Measurements from ENCODE around the gene FKRP.
A peak's percentile ranks its signal among the peaks of the same experiment; 100 is the strongest.

The FKRP gene

GRCh38 chr19:46730595-46730994, 15.3 kb upstream of the FKRP start:
- peaks cover 3 to 86% (median 56%) of the 10 kb centered on the region in 4 experiments for H3K36me3 ChIP-seq (ENCODE audit: control insufficient read depth in 4 of 4, insufficient read depth in 4 of 4, low read length in 3 of 4)
- ChIA-PET POLR2A (interaction anchor here (0.5 to 1.7 kb wide), 7 partner anchors 11 to 1263 kb away, joined by 3 to 6 read pairs (median 4); partner anchors contain the start of genes FKRP and FOSB), CTCF (interaction anchor here (1.0 to 15.9 kb wide), 10 partner anchors 9 to 113 kb away, joined by 3 to 356 read pairs (median 3); partner anchors contain the start of gene PRKD2)
- peaks cover 5 to 63% (median 46%) of the 10 kb centered on the region in 4 experiments for H3K4me1 ChIP-seq (ENCODE audit: control extremely low read depth in 1 of 4, control insufficient read depth in 4 of 4, insufficient read depth in 4 of 4, low read length in 3 of 4)
- WGBS (ENCODE audit: insufficient coverage): 91% methylated on average over 14 of the region's 14 CpGs
- no peak overlapping the region for H3K27ac ChIP-seq (ENCODE audit: insufficient read depth in 1 of 2, low read depth in 1 of 2, low read length in 2 of 2, poor library complexity in 1 of 2, severe bottlenecking in 2 of 2)
- no peaks in the 10 kb centered on the region for H3K9me3 ChIP-seq (ENCODE audit: control extremely low read depth in 1 of 5, control insufficient read depth in 4 of 5, insufficient read depth in 2 of 5, low read depth in 1 of 5, low read length in 4 of 5)
- no peaks in the 10 kb centered on the region for H3K27me3 ChIP-seq (replicated peaks in 2 of 5; ENCODE audit: control insufficient read depth in 4 of 5, insufficient read depth in 5 of 5, low read length in 4 of 5)
- H3K4me3 ChIP-seq (ENCODE audit: control insufficient read depth in 1 of 7, extremely low read depth in 1 of 7, insufficient read depth in 4 of 7, low read depth in 2 of 7, low read length in 6 of 7): peak overlapping the region in 3 of 7 experiments; percentile 9 to 61 (median 56)
- DNase-seq: no peak

- peak; percentile 82 to 93 (median 92) for DNase-seq
- ChIA-PET POLR2A (interaction anchor here (0.5 to 1.7 kb wide), 10 partner anchors 11 to 440 kb away, joined by 3 to 6 read pairs (median 4); partner anchors contain the start of genes FKRP and PRKD2), CTCF (interaction anchor here (1.0 to 15.9 kb wide), 10 partner anchors 9 to 43 kb away, joined by 3 to 356 read pairs (median 4); partner anchors contain the start of gene PRKD2)
- Histone ChIP-seq H3K27me3 (replicated peaks in 2 of 5; ENCODE audit: control insufficient read depth in 4 of 5, insufficient read depth in 5 of 5, low read length in 4 of 5) (no peaks in the 10 kb centered on the region), H3K4me3 (ENCODE audit: control insufficient read depth in 1 of 7, extremely low read depth in 1 of 7, insufficient read depth in 4 of 7, low read depth in 2 of 7, low read length in 6 of 7) (peak overlapping the region in 3 of 7 experiments; percentile 26 to 61 (median 56)), H3K27ac (ENCODE audit: insufficient read depth in 1 of 2, low read depth in 1 of 2, low read length in 2 of 2, poor library complexity in 1 of 2, severe bottlenecking in 2 of 2) (no peak overlapping the region), H3K36me3 (ENCODE audit: control insufficient read depth in 4 of 4, insufficient read depth in 4 of 4, low read length in 3 of 4) (peaks cover 3 to 81% (median 52%) of the 10 kb centered on the region in 4 experiments), H3K4me1 (ENCODE audit: control extremely low read depth in 1 of 4, control insufficient read depth in 4 of 4, insufficient read depth in 4 of 4, low read length in 3 of 4) (peaks cover 5 to 63% (median 46%) of the 10 kb centered on the region in 4 experiments), H3K9me3 (ENCODE audit: control extremely low read depth in 1 of 5, control insufficient read depth in 4 of 5, insufficient read depth in 2 of 5, low read depth in 1 of 5, low read length in 4 of 5) (no peaks in the 10 kb centered on the region)
- 4% methylated on average over 13 of the region's 14 CpGs for WGBS (ENCODE audit: insufficient coverage)
Measured at GRCh38 chr19:46731007-46731501, 14.8 kb upstream of the FKRP start.

DNA sequence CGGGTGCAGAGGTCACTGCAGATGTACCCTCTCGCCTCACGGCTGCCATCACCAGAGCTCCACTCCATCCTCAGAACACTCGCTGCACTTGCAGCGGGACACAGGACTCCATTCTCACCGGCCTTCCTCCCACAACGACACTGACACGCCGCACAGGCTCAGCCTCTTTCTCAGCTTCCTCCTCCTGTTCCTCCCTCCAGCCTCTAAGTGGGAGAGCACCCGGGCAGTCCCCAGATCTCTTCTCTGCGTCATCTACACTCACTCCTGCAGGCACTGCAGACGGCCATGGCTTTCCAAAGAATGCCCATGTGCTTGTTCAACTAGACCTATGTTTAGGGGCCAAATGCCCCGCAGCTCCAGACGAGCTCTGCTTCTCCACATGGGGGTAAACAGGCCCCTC, 14.3 kb upstream of the FKRP start:
- H3K36me3 ChIP-seq (ENCODE audit: control insufficient read depth in 4 of 4, insufficient read depth in 4 of 4, low read length in 3 of 4): peaks cover 3 to 78% (median 50%) of the 10 kb centered on the region in 4 experiments
- no peaks in the 10 kb centered on the region for H3K9me3 ChIP-seq (ENCODE audit: control extremely low read depth in 1 of 5, control insufficient read depth in 4 of 5, insufficient read depth in 2 of 5, low read depth in 1 of 5, low read length in 4 of 5)
- no peak overlapping the region for H3K27ac ChIP-seq (ENCODE audit: insufficient read depth in 1 of 2, low read depth in 1 of 2, low read length in 2 of 2, poor library complexity in 1 of 2, severe bottlenecking in 2 of 2)
- ChIA-PET POLR2A (interaction anchor here (0.5 to 1.6 kb wide), 7 partner anchors 10 to 439 kb away, joined by 3 to 5 read pairs (median 3); partner anchors contain the start of gene PRKD2), CTCF (interaction anchor here (1.0 to 15.9 kb wide), 6 partner anchors 10 to 43 kb away, joined by 3 to 356 read pairs (median 6); partner anchors contain the start of gene PRKD2)
- 21% methylated on average over 9 of the region's 14 CpGs for WGBS (ENCODE audit: insufficient coverage)
- no peaks in the 10 kb centered on the region for H3K27me3 ChIP-seq (replicated peaks in 2 of 5; ENCODE audit: control insufficient read depth in 4 of 5, insufficient read depth in 5 of 5, low read length in 4 of 5)
- DNase-seq: no peak
- H3K4me1 ChIP-seq (ENCODE audit: control extremely low read depth in 1 of 4, control insufficient read depth in 4 of 4, insufficient read depth in 4 of 4, low read length in 3 of 4): peaks cover 5 to 63% (median 46%) of the 10 kb centered on the region in 4 experiments
- H3K4me3 ChIP-seq (ENCODE audit: control insufficient read depth in 1 of 7, extremely low read depth in 1 of 7, insufficient read depth in 4 of 7, low read depth in 2 of 7, low read length in 6 of 7): peak overlapping the region in 3 of 7 experiments; percentile 26 to 61 (median 56)

DNA sequence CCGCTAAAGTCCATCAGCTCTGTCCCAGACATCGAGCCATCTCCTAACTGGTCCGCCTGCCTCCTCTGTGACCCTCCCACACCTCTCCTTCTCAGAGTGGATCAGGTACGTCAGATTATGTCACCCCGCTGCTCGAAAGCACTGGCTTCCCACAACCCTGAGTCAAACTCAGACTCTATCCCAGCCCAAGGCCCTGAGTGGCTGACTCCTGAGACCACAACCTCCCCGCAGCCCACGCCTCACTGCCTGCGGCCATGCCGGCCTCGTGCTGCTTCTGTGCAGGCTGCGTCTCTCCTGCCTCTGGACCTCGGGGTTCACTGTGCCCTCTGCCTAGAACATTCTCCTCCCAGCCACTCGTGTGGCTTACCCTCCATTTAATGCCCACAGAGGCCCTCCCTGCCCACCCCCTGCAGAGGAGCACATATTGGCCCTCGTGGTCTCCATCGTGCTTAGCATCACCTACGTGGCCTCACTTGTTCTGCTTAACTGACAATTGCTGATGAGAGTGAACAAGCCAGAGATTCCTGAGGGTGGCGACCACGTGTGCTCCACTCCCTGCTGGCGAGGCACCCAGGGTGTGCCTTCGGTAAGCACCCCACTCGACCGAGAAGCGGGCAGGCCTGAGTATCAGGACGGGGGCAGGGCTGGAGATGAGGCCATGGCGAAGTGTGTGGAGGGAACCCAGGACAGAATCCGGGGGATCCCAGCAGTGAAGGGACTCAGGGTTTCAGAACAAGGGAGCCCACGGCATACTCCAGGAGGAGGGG, 13.5 kb upstream of the FKRP start:
- peaks cover 5 to 63% (median 46%) of the 10 kb centered on the region in 4 experiments for H3K4me1 ChIP-seq (ENCODE audit: control extremely low read depth in 1 of 4, control insufficient read depth in 4 of 4, insufficient read depth in 4 of 4, low read length in 3 of 4)
- H3K27ac ChIP-seq (ENCODE audit: insufficient read depth in 1 of 2, low read depth in 1 of 2, low read length in 2 of 2, poor library complexity in 1 of 2, severe bottlenecking in 2 of 2): no peak overlapping the region
- 94% methylated on average over 28 of the region's 28 CpGs for WGBS (ENCODE audit: insufficient coverage)
- ChIA-PET POLR2A (interaction anchor here (1.6 kb wide), 1 partner anchor 14 kb away, joined by 5 read pairs; no protein-coding TSS in a partner anchor), CTCF (interaction anchor here (1.0 to 15.9 kb wide), 6 partner anchors 18 to 170 kb away, joined by 3 to 356 read pairs (median 4); partner anchors contain the start of gene PRKD2)
- peaks cover 3 to 78% (median 49%) of the 10 kb centered on the region in 4 experiments for H3K36me3 ChIP-seq (ENCODE audit: control insufficient read depth in 4 of 4, insufficient read depth in 4 of 4, low read length in 3 of 4)
- no peaks in the 10 kb centered on the region for H3K27me3 ChIP-seq (replicated peaks in 2 of 5; ENCODE audit: control insufficient read depth in 4 of 5, insufficient read depth in 5 of 5, low read length in 4 of 5)
- peak overlapping the region in 1 of 7 experiments; percentile 56 for H3K4me3 ChIP-seq (ENCODE audit: control insufficient read depth in 1 of 7, extremely low read depth in 1 of 7, insufficient read depth in 4 of 7, low read depth in 2 of 7, low read length in 6 of 7)
- no peak for DNase-seq
- no peaks in the 10 kb centered on the region for H3K9me3 ChIP-seq (ENCODE audit: control extremely low read depth in 1 of 5, control insufficient read depth in 4 of 5, insufficient read depth in 2 of 5, low read depth in 1 of 5, low read length in 4 of 5)

DNA sequence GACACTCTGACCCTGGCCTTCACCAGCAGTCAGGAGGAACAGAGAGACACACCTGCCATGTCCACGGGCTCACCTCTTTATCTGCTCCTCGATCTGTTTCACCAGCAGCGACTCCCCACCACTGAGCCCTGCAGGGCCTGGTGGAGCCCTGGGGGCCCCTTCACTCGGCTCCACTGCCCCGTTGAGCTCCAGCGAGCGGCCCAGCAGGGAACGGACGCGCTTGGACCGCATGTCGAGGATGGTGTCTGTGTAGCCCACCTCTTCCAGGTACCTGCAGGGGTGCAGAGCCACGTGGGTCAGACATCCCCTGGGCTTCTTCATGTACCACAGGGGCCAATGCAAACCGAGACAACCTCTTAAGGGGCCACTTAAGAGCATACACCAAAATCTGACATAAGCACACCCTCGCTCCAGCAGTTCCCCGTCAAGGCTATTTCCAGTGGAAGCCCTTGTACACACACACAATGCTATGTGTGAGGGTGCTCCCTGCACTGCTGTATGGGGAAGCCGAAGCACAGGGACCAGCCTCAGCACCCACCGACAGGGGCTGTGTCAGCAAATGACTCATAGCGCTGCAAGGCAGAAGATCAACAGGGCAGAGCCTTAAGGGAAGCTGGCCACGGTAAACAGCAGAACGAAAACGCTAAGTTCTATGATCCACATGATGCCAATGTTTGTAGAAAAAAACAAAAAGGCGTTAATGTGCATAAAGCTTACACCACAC, 12.7 kb upstream of the FKRP start:
- peaks cover 3 to 78% (median 50%) of the 10 kb centered on the region in 4 experiments for H3K36me3 ChIP-seq (ENCODE audit: control insufficient read depth in 4 of 4, insufficient read depth in 4 of 4, low read length in 3 of 4)
- no peak for DNase-seq
- no peak overlapping the region for H3K4me3 ChIP-seq (ENCODE audit: control insufficient read depth in 1 of 7, extremely low read depth in 1 of 7, insufficient read depth in 4 of 7, low read depth in 2 of 7, low read length in 6 of 7)
- H3K27ac ChIP-seq (ENCODE audit: insufficient read depth in 1 of 2, low read depth in 1 of 2, low read length in 2 of 2, poor library complexity in 1 of 2, severe bottlenecking in 2 of 2): no peak overlapping the region
- H3K27me3 ChIP-seq (replicated peaks in 2 of 5; ENCODE audit: control insufficient read depth in 4 of 5, insufficient read depth in 5 of 5, low read length in 4 of 5): no peaks in the 10 kb centered on the region
- peaks cover 5 to 57% (median 42%) of the 10 kb centered on the region in 4 experiments for H3K4me1 ChIP-seq (ENCODE audit: control extremely low read depth in 1 of 4, control insufficient read depth in 4 of 4, insufficient read depth in 4 of 4, low read length in 3 of 4)
- CTCF ChIA-PET: interaction anchor here (1.0 to 15.9 kb wide), 3 partner anchors 20 to 171 kb away, joined by 3 to 356 read pairs (median 3); partner anchors contain the start of gene PRKD2
- 98% methylated on average over 20 of the region's 23 CpGs for WGBS (ENCODE audit: insufficient coverage)
- H3K9me3 ChIP-seq (ENCODE audit: control extremely low read depth in 1 of 5, control insufficient read depth in 4 of 5, insufficient read depth in 2 of 5, low read depth in 1 of 5, low read length in 4 of 5): no peaks in the 10 kb centered on the region
- POLR2A ChIA-PET: no interaction called here

DNA sequence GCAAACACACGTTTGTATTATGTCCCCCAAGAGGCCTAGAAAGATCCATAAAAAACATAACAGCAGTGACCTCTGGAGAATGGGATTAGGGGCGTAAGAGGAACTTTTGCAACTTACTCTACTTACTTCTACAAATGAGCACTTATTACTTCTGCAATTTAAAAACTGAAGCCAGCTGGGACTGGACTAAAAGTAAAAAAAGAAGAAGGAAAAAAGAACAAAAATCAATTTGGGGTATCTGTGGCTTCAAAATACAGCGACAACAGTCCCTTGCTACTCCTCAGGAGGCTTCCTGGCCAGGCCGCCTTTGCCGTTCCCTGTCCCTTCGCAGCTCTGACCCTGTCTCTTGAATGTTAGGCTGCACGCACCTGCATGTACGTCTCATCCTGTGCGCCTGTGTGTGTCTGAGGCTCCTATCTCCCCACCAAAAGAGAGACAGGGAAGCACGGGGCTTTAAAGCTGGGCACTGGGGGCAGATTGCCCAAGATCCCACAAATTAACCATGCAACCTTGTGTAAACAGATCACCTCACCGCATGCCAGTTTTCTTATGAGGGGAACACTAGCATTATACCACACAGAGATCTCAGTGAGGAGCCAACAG, 12.1 kb upstream of the FKRP start:
- ChIA-PET POLR2A (no interaction called here), CTCF (interaction anchor here (1.1 to 15.9 kb wide), 5 partner anchors 11 to 25 kb away, joined by 3 to 356 read pairs (median 3); partner anchors contain the start of gene PRKD2)
- DNase-seq: no peak
- H3K4me3 ChIP-seq (ENCODE audit: control insufficient read depth in 1 of 7, extremely low read depth in 1 of 7, insufficient read depth in 4 of 7, low read depth in 2 of 7, low read length in 6 of 7): no peak overlapping the region
- 97% methylated on average over 5 of the region's 11 CpGs for WGBS (ENCODE audit: insufficient coverage)
- no peaks in the 10 kb centered on the region for H3K9me3 ChIP-seq (ENCODE audit: control extremely low read depth in 1 of 5, control insufficient read depth in 4 of 5, insufficient read depth in 2 of 5, low read depth in 1 of 5, low read length in 4 of 5)
- H3K27me3 ChIP-seq (replicated peaks in 2 of 5; ENCODE audit: control insufficient read depth in 4 of 5, insufficient read depth in 5 of 5, low read length in 4 of 5): no peaks in the 10 kb centered on the region
- H3K36me3 ChIP-seq (ENCODE audit: control insufficient read depth in 4 of 4, insufficient read depth in 4 of 4, low read length in 3 of 4): peaks cover 3 to 78% (median 53%) of the 10 kb centered on the region in 4 experiments
- peaks cover 5 to 50% (median 35%) of the 10 kb centered on the region in 4 experiments for H3K4me1 ChIP-seq (ENCODE audit: control extremely low read depth in 1 of 4, control insufficient read depth in 4 of 4, insufficient read depth in 4 of 4, low read length in 3 of 4)
- no peak overlapping the region for H3K27ac ChIP-seq (ENCODE audit: insufficient read depth in 1 of 2, low read depth in 1 of 2, low read length in 2 of 2, poor library complexity in 1 of 2, severe bottlenecking in 2 of 2)

All from common myeloid progenitor, CD34-positive (primary cell).